GM12878 (cell line): Measurements from ENCODE around the gene PDCD10.

Experiments
- CTCF ChIP-seq, 3 experiments: IDR thresholded peaks in 2 of 3; conservative IDR thresholded peaks in 1 of 3; 2 replicates each; pipeline ENCODE4 v1.5.1; 2011; ENCODE audit warnings: low read depth in 3 of 3, low read length in 3 of 3, mild to moderate bottlenecking in 3 of 3, control low read depth in 2 of 3, moderate library complexity in 2 of 3, inconsistent platforms in 1 of 3, mixed read lengths in 1 of 3; ENCODE audit not compliant: control insufficient read depth in 2 of 3, insufficient read depth in 1 of 3; ENCODE audit errors: extremely low read depth in 1 of 3
- SMARCA5 ChIP-seq: fragments of 450-650 bp; IDR thresholded peaks from 2 replicates; pipeline ENCODE4 v1.6.1; 2017; ENCODE audit warnings: mild to moderate bottlenecking
- SPI1 ChIP-seq: IDR thresholded peaks from 2 replicates; pipeline ENCODE4 v1.6.1; 2011; ENCODE audit warnings: low read depth, mild to moderate bottlenecking, low read length, moderate library complexity, borderline replicate concordance; ENCODE audit not compliant: insufficient read depth
- TCF7 ChIP-seq: IDR thresholded peaks from 2 replicates; pipeline ENCODE4 v1.6.1; 2014; ENCODE audit warnings: antibody characterized with exemption, borderline replicate concordance
- YY1 ChIP-seq: IDR thresholded peaks from 2 replicates; pipeline ENCODE4 v1.6.1; 2011; ENCODE audit warnings: low read depth, mild to moderate bottlenecking, low read length

GRCh38 chr3:167750272-167750971 lies 15.7 kb upstream of the PDCD10 start:
- TF ChIP-seq TCF7 (no peak), YY1 (0 out of 2 replicates have a peak, but pooled peaks have one; percentile 43), SPI1 (no peak), CTCF (IDR thresholded peaks at IDR 0.05 in 2 of 3, conservative IDR thresholded peaks at IDR 0.05 in 1 of 3; ENCODE audit: control insufficient read depth in 2 of 3, extremely low read depth in 1 of 3, insufficient read depth in 1 of 3, low read depth in 3 of 3, low read length in 3 of 3) (no peak), SMARCA5 (no peak)
